K562 (cell line): ENCODE results near the gene MITF. TPM values are rescaled to one million over a fixed set of nuclear protein-coding genes. Genes with fewer than 3 reads are reported as not detected.

Source experiments
- ATAC-seq: fragments of 200-7000 bp; cut with Tn5 transposase; 3 replicates; pipeline ENCODE4 v1.9.1; 2020; ENCODE audit warnings: moderate library complexity
- BruUV-seq: library from RNA; stranded (reverse); fragments of 400-500 nt; replicated peaks from 2 replicates; lab custom pipeline; 2021; lab: Mats Ljungman, UMichigan
- CTCF ChIA-PET: fragments of 300-600 bp; formaldehyde crosslinking; extraction: SDS; loops from one replicate; lab custom pipeline; 2021; ENCODE audit warnings: low intra/inter-chr PET ratio; lab: Yijun Ruan, JAX
- POLR2A ChIA-PET: fragments of 300-600, 350-650 bp; sonication (Branson Sonifier 250); formaldehyde crosslinking; extraction: SDS; loops from one replicate; lab custom pipeline; 2021; ENCODE audit warnings: antibody characterized with exemption, inconsistent platforms; lab: Yijun Ruan, JAX
- DNase-seq, 4 experiments: peaks; one replicate each; pipeline versions ENCODE4 v3.0.0 to v3.0.0-alpha.2; 2011 to 2018; ENCODE audit warnings: low spot score in 3 of 4, mixed read lengths in 3 of 4; ENCODE audit errors: extremely low read depth in 1 of 4
- FAIRE-seq: peaks from 2 replicates; lab custom pipeline; 2011; peaks lifted over from hg19 to GRCh38; lab: Jason Lieb, UNC
- H2AFZ ChIP-seq: 2 replicates; pipeline ENCODE4 v1.6.0; 2011; ENCODE audit warnings: low read depth, low read length, control low read depth, inconsistent platforms
- H3K27ac ChIP-seq: fragments of 200-600 bp; 3 replicates; pipeline ENCODE4 v1.8.0; 2011; ENCODE audit warnings: low read depth, mild to moderate bottlenecking, control low read depth, inconsistent platforms, low read length, moderate library complexity, mixed read lengths; ENCODE audit errors: extremely low read depth
- H3K27me3 ChIP-seq, 2 experiments: fragments of 300-600 bp in 1 of 2; 2 replicates in 1 of 2; 3 replicates in 1 of 2; pipeline versions ENCODE4 v1.6.0 to v1.8.0; 2011; ENCODE audit warnings: inconsistent platforms in 2 of 2, low read length in 2 of 2, mild to moderate bottlenecking in 1 of 2, mixed read lengths in 1 of 2, moderate library complexity in 1 of 2; ENCODE audit not compliant: control insufficient read depth in 2 of 2, insufficient read depth in 2 of 2
- H3K36me3 ChIP-seq: fragments of 300-600 bp; 3 replicates; pipeline ENCODE4 v1.8.0; 2011; ENCODE audit warnings: mild to moderate bottlenecking, low read length, inconsistent platforms; ENCODE audit not compliant: control insufficient read depth, insufficient read depth
- H3K4me1 ChIP-seq, 2 experiments: fragments of 200-600 bp in 1 of 2; replicated peaks in 1 of 2; 2 replicates in 1 of 2; 3 replicates in 1 of 2; pipeline versions ENCODE4 v1.5.1 to v1.8.0; 2011; ENCODE audit warnings: inconsistent platforms in 2 of 2, low read length in 2 of 2, mild to moderate bottlenecking in 1 of 2, mixed read lengths in 1 of 2, moderate library complexity in 1 of 2; ENCODE audit not compliant: control insufficient read depth in 2 of 2, insufficient read depth in 2 of 2
- H3K4me2 ChIP-seq: 2 replicates; pipeline ENCODE4 v1.6.1; 2011; ENCODE audit warnings: low read length, control low read depth, inconsistent platforms, mixed read lengths; ENCODE audit not compliant: insufficient read depth
- H3K4me3 ChIP-seq: fragments of 200-600 bp; sonication (generic), shearing (Covaris generic); 2 replicates; pipeline ENCODE4 v1.5.1; 2016; ENCODE audit warnings: control low read depth, inconsistent platforms
- H3K79me2 ChIP-seq: fragments of 200-600 bp; 3 replicates; pipeline ENCODE4 v1.8.0; 2011; ENCODE audit warnings: low read length, inconsistent platforms; ENCODE audit not compliant: control insufficient read depth, insufficient read depth
- H3K9ac ChIP-seq, 2 experiments: 2 replicates each; pipeline versions ENCODE4 v1.6.0 to v1.6.1; 2011; ENCODE audit warnings: low read depth in 2 of 2, low read length in 2 of 2, control low read depth in 1 of 2, inconsistent platforms in 1 of 2, mild to moderate bottlenecking in 1 of 2, mixed read lengths in 1 of 2; ENCODE audit not compliant: insufficient read depth in 1 of 2
- H3K9me1 ChIP-seq: one replicate; pipeline ENCODE4 v1.6.0; 2011; ENCODE audit warnings: inconsistent platforms, mild to moderate bottlenecking, low read length, moderate library complexity; ENCODE audit not compliant: control insufficient read depth, insufficient read depth
- H3K9me3 ChIP-seq: replicated peaks from 2 replicates; pipeline ENCODE4 v1.5.1; 2011; ENCODE audit warnings: low read depth, low read length, inconsistent platforms; ENCODE audit not compliant: control insufficient read depth, insufficient read depth
- H4K20me1 ChIP-seq: replicated peaks from 2 replicates; pipeline ENCODE4 v1.6.1; 2011; ENCODE audit warnings: low read length, inconsistent platforms, mixed read lengths; ENCODE audit not compliant: control insufficient read depth, insufficient read depth
- CBFA2T2 ChIP-seq: fragments of 450-650 bp; conservative IDR thresholded peaks from 2 replicates; pipeline ENCODE4 v1.6.1; 2017; ENCODE audit warnings: mild to moderate bottlenecking
- EHMT2 ChIP-seq: fragments of 450-650 bp; IDR thresholded peaks from 2 replicates; pipeline ENCODE4 v1.6.1; 2018; ENCODE audit warnings: antibody characterized with exemption
- FOXA1 ChIP-seq: fragments of 450-650 bp; IDR thresholded peaks from 2 replicates; pipeline ENCODE4 v1.6.1; 2016; ENCODE audit warnings: mild to moderate bottlenecking, borderline replicate concordance
- GTF2E2 ChIP-seq: fragments of 200-800 bp; sonication (Bioruptor generic); IDR thresholded peaks from 2 replicates; pipeline ENCODE4 v1.6.1; 2016; ENCODE audit warnings: missing genetic modification characterization, missing compliant biosample characterization
- HMG20A ChIP-seq: fragments of 450-650 bp; formaldehyde crosslinking; conservative IDR thresholded peaks from 2 replicates; pipeline ENCODE4 v1.4.0; 2020; ENCODE audit warnings: mild to moderate bottlenecking, mixed read lengths
- HOXB6 ChIP-seq: fragments of 250-450 bp; sonication (Bioruptor Pico); IDR thresholded peaks from 2 replicates; pipeline ENCODE4 v1.5.1; 2022; ENCODE audit warnings: mild to moderate bottlenecking, borderline replicate concordance
- POLR2AphosphoS5 ChIP-seq: IDR thresholded peaks from 2 replicates; pipeline ENCODE4 v1.6.1; 2011; ENCODE audit warnings: mild to moderate bottlenecking, low read depth, low read length, moderate library complexity; ENCODE audit not compliant: control insufficient read depth, insufficient read depth
- RHOXF2B ChIP-seq: fragments of 250-450 bp; sonication (Bioruptor Pico); conservative IDR thresholded peaks from 2 replicates; pipeline ENCODE4 v1.5.1; 2021
- SMARCE1 ChIP-seq: fragments of 450-650 bp; IDR thresholded peaks from 2 replicates; pipeline ENCODE4 v1.7.1; 2016; ENCODE audit warnings: mild to moderate bottlenecking
- TAF15 ChIP-seq: fragments of 200-400 bp; formaldehyde crosslinking; IDR thresholded peaks from 2 replicates; pipeline ENCODE4 v1.6.1; 2017; ENCODE audit warnings: mild to moderate bottlenecking, low read depth, low read length, moderate library complexity
- TAL1 ChIP-seq: fragments of 450-650 bp; IDR thresholded peaks from 2 replicates; pipeline ENCODE4 v1.6.1; 2016; ENCODE audit warnings: mild to moderate bottlenecking
- ZNF124 ChIP-seq: sonication (generic); formaldehyde crosslinking; IDR thresholded peaks from 2 replicates; pipeline ENCODE4 v1.8.1; 2022; ENCODE audit warnings: missing genetic modification reagents
- ZNF384 ChIP-seq: IDR thresholded peaks from 2 replicates; pipeline ENCODE4 v1.6.1; 2012; ENCODE audit warnings: low read depth, low read length, improper control_type of control experiment
- ZNF589 ChIP-seq: fragments of 200-800 bp; sonication (Bioruptor generic); IDR thresholded peaks from 2 replicates; pipeline ENCODE4 v1.6.1; 2016; ENCODE audit warnings: low read depth, missing genetic modification characterization, missing compliant biosample characterization
- ZNF696 ChIP-seq: fragments of 250-450 bp; sonication (Bioruptor Pico); conservative IDR thresholded peaks from 2 replicates; pipeline ENCODE4 v1.4.0; 2020; ENCODE audit warnings: mild to moderate bottlenecking, moderate library complexity
- WGBS: fragments of 100-300 bp; shearing (Covaris generic); methylation state at CpG from one replicate; pipeline ENCODE4 v1.1.6; 2016; ENCODE audit warnings: low coverage, mixed read lengths; ENCODE audit not compliant: insufficient coverage; ENCODE audit errors: missing lambda C conversion rate; 5-methylcytosine and 5-hydroxymethylcytosine counted together
- in situ Hi-C: fragments of 300-500 bp; cut with MboI; formaldehyde crosslinking; loops from 4 replicates; pipeline ENCODE4 v1.15.0; 2018; ENCODE audit warnings: inconsistent platforms, mixed read lengths
- intact Hi-C: fragments of 100-400 bp; cut with micrococcal nuclease; formaldehyde crosslinking; loops from 2 replicates; pipeline ENCODE4 v1.14.2; 2022
- polyA plus RNA-seq, 8 experiments: library from polyadenylated mRNA; depleted of rRNA in 4 of 8; stranded (reverse) in 5 of 8; unstranded in 3 of 8; fragments of >200 nt; fragmentation: Nextera tagmentation in 2 of 8; fragmentation: Illumina TruSeq in 1 of 8; extraction: Ambion mirVana in 2 of 8; extraction: Trizol in 1 of 8; gene quantifications; 2 replicates each; pipeline versions ENCODE4 v1.2.1 to v1.2.3, GENCODE V29; 2011 to 2014; ENCODE audit warnings: inconsistent platforms in 1 of 8, missing spikeins in 1 of 8
- total RNA-seq, 7 experiments: library from RNA; depleted of rRNA in 6 of 7; stranded (reverse); fragments of >200 nt in 6 of 7; fragmentation: Illumina TruSeq in 2 of 7; extraction: Trizol in 2 of 7; gene quantifications; 2 replicates each; pipeline versions ENCODE4 v1.2.1 to v1.2.3, GENCODE V29; 2011 to 2021; ENCODE audit warnings: low replicate concordance in 1 of 7

Gene MITF
- total and polyA plus RNA-seq, 9 of the 15 experiments (the other 6 are each of a cell fraction or from before 2014, with no cell fraction given), result 5.6 to 14.9 (median 11.1) TPM

GRCh38 chr3:69929019-69929418, 189.8 kb downstream of the MITF start:
- DNase-seq (no peak), FAIRE-seq (no peak), ATAC-seq (no peak)
- in situ Hi-C loops (loop anchor here (25.0 kb wide), 1 partner anchor 767 kb away; no protein-coding TSS in a partner anchor), intact Hi-C loops (no loop called here)
- no peaks in the 10 kb centered on the region; a peak in 1 of 5 replicates for H3K4me1 ChIP-seq
- no peak for TF ChIP-seq ZNF384
- TF ChIP-seq TAF15, result no peak
- TF ChIP-seq GTF2E2, result no peak
- no peaks in the 10 kb centered on the region for H3K36me3 ChIP-seq
- H3K4me2 ChIP-seq, result no peak overlapping the region
- no peak overlapping the region for H3K4me3 ChIP-seq
- no peaks in the 10 kb centered on the region for H3K27me3 ChIP-seq
- H3K27ac ChIP-seq, result no peak overlapping the region
- H3K9ac ChIP-seq, result no peak overlapping the region
- WGBS, result 64% methylated on average over 4 of the region's 4 CpGs
- POLR2A ChIA-PET, result no interaction called here
- no peaks in the 10 kb centered on the region for H3K9me3 ChIP-seq
- no peaks in the 10 kb centered on the region for H3K9me1 ChIP-seq
- no TSS peak for BruUV-seq
- no peak overlapping the region for H2AFZ ChIP-seq
- H4K20me1 ChIP-seq, result no peaks in the 10 kb centered on the region
- CTCF ChIA-PET, result no interaction called here
- no peaks in the 10 kb centered on the region for H3K79me2 ChIP-seq

GRCh38 chr3:69930564-69930963, 191.3 kb downstream of the MITF start:
- DNase-seq (no peak), FAIRE-seq (no peak), ATAC-seq (no peak)
- Histone ChIP-seq H4K20me1 (no peaks in the 10 kb centered on the region), H3K4me2 (no peak overlapping the region), H3K9me1 (no peaks in the 10 kb centered on the region), H3K9me3 (no peaks in the 10 kb centered on the region), H3K27me3 (no peaks in the 10 kb centered on the region), H3K79me2 (no peaks in the 10 kb centered on the region), H3K9ac (no peak overlapping the region), H2AFZ (no peak overlapping the region), H3K4me1 (no peaks in the 10 kb centered on the region; a peak in 1 of 5 replicates), H3K27ac (no peak overlapping the region), H3K4me3 (no peak overlapping the region), H3K36me3 (no peaks in the 10 kb centered on the region)
- POLR2A ChIA-PET, result interaction anchor here (0.7 to 1.1 kb wide), 2 partner anchors 29 to 902 kb away, joined by 3 read pairs; no protein-coding TSS in a partner anchor
- no TSS peak for BruUV-seq
- 92% methylated on average over 2 of the region's 2 CpGs for WGBS
- in situ Hi-C loops (loop anchor here (25.0 kb wide), 1 partner anchor 768 kb away; no protein-coding TSS in a partner anchor), intact Hi-C loops (no loop called here)
- CTCF ChIA-PET, result no interaction called here
- TF ChIP-seq HMG20A (no peak), ZNF696 (CRISPR knock-in tag) (no peak), ZNF589 (CRISPR knock-in tag) (no peak), FOXA1 (no peak), POLR2AphosphoS5 (no peak), ZNF124 (no peak), HOXB6 (no peak), EHMT2 (no peak), RHOXF2B (CRISPR knock-in tag) (no peak), TAL1 (no peak), SMARCE1 (no peak), CBFA2T2 (no peak)
